K562 (cell line): ENCODE measurements around the gene GCK. TPM values are rescaled to one million over a fixed set of nuclear protein-coding genes. Genes with fewer than 3 reads are reported as not detected.

ENCODE experiments used
- ELF4 ChIP-seq: fragments of 450-650 bp; formaldehyde crosslinking; IDR thresholded peaks from 2 replicates; pipeline ENCODE4 v1.4.0; 2022; ENCODE audit warnings: missing genetic modification characterization
- NCOR1 ChIP-seq: fragments of 450-650 bp; IDR thresholded peaks from 2 replicates; pipeline ENCODE4 v1.6.1; 2016; ENCODE audit warnings: mild to moderate bottlenecking, moderate library complexity
- NFYB ChIP-seq: IDR thresholded peaks from 2 replicates; pipeline ENCODE4 v1.6.1; 2011; ENCODE audit warnings: mild to moderate bottlenecking, moderate library complexity; ENCODE audit not compliant: insufficient read length; ENCODE audit errors: extremely low read depth
- NR2F6 ChIP-seq: fragments of 450-650 bp; formaldehyde crosslinking; IDR thresholded peaks from 2 replicates; pipeline ENCODE4 v1.4.0; 2020; ENCODE audit warnings: mild to moderate bottlenecking
- SMC3 ChIP-seq: conservative IDR thresholded peaks from 2 replicates; pipeline ENCODE4 v1.6.1; 2011; ENCODE audit warnings: low read depth, low read length, improper control_type of control experiment; ENCODE audit not compliant: insufficient read depth
- ZNF197 ChIP-seq: fragments of 200-800 bp; sonication (Bioruptor generic); IDR thresholded peaks from 2 replicates; pipeline ENCODE4 v1.6.1; 2016; ENCODE audit warnings: low read depth, missing genetic modification characterization, missing compliant biosample characterization
- ZNF263 ChIP-seq: sonication (generic); formaldehyde crosslinking; IDR thresholded peaks from 2 replicates; pipeline ENCODE4 v1.8.0; 2022; ENCODE audit warnings: mild to moderate bottlenecking, missing genetic modification reagents, borderline replicate concordance
- ZNF785 ChIP-seq: fragments of 250-450 bp; sonication (Bioruptor Pico); IDR thresholded peaks from 2 replicates; pipeline ENCODE4 v1.4.0; 2020; ENCODE audit warnings: mild to moderate bottlenecking
- polyA plus RNA-seq, 8 experiments: library from polyadenylated mRNA; depleted of rRNA in 4 of 8; stranded (reverse) in 5 of 8; unstranded in 3 of 8; fragments of >200 nt; fragmentation: Nextera tagmentation in 2 of 8; fragmentation: Illumina TruSeq in 1 of 8; extraction: Ambion mirVana in 2 of 8; extraction: Trizol in 1 of 8; gene quantifications; 2 replicates each; pipeline versions ENCODE4 v1.2.1 to v1.2.3, GENCODE V29; 2011 to 2014; ENCODE audit warnings: inconsistent platforms in 1 of 8, missing spikeins in 1 of 8
- total RNA-seq, 7 experiments: library from RNA; depleted of rRNA in 6 of 7; stranded (reverse); fragments of >200 nt in 6 of 7; fragmentation: Illumina TruSeq in 2 of 7; extraction: Trizol in 2 of 7; gene quantifications; 2 replicates each; pipeline versions ENCODE4 v1.2.1 to v1.2.3, GENCODE V29; 2011 to 2021; ENCODE audit warnings: low replicate concordance in 1 of 7
- TF ChIP-seq, protein P1 (sequence below): fragments of 450-650 bp; conservative IDR thresholded peaks from 2 replicates; pipeline ENCODE4 v1.6.1; 2016; ENCODE audit warnings: missing genetic modification characterization, low read depth, mild to moderate bottlenecking, missing compliant biosample characterization, moderate library complexity
- TF ChIP-seq, protein P2 (sequence below): IDR thresholded peaks from 2 replicates; pipeline ENCODE4 v1.6.1; 2011; ENCODE audit not compliant: insufficient read length; ENCODE audit errors: extremely low read depth
- TF ChIP-seq, protein P3 (sequence below): fragments of 250-450 bp; sonication (Bioruptor Pico); IDR thresholded peaks from 2 replicates; pipeline ENCODE4 v1.8.0; 2022; ENCODE audit warnings: inconsistent platforms
- TF ChIP-seq, protein P4 (sequence below): sonication (generic); formaldehyde crosslinking; IDR thresholded peaks from 2 replicates; pipeline ENCODE4 v1.4.0; 2020; ENCODE audit warnings: mild to moderate bottlenecking, missing genetic modification reagents
- TF ChIP-seq, protein P5 (sequence below): sonication (generic); formaldehyde crosslinking; IDR thresholded peaks from 2 replicates; pipeline ENCODE4 v1.9.0; 2022; ENCODE audit warnings: mild to moderate bottlenecking, missing genetic modification reagents
- TF ChIP-seq, protein P6 (sequence below), 2 experiments: fragments of 200-800 bp in 1 of 2; sonication (Bioruptor generic) in 1 of 2; sonication (generic) in 1 of 2; formaldehyde crosslinking in 1 of 2; IDR thresholded peaks in 1 of 2; conservative IDR thresholded peaks in 1 of 2; 2 replicates each; pipeline versions ENCODE4 v1.5.0 to v1.6.1; 2016 to 2020; ENCODE audit warnings: missing compliant biosample characterization in 1 of 2, missing genetic modification characterization in 1 of 2, missing genetic modification reagents in 1 of 2
- TF ChIP-seq, protein P7 (sequence below): fragments of 250-450 bp; sonication (Bioruptor Pico); IDR thresholded peaks from 2 replicates; pipeline ENCODE4 v1.4.0; 2020; ENCODE audit warnings: mild to moderate bottlenecking, moderate library complexity, borderline replicate concordance

GCK gene
- total and polyA plus RNA-seq, 9 of the 15 experiments (the other 6 are each of a cell fraction or from before 2014, with no cell fraction given) = 0.11 to 0.55 (median 0.16) TPM; not detected in 3

DNA sequence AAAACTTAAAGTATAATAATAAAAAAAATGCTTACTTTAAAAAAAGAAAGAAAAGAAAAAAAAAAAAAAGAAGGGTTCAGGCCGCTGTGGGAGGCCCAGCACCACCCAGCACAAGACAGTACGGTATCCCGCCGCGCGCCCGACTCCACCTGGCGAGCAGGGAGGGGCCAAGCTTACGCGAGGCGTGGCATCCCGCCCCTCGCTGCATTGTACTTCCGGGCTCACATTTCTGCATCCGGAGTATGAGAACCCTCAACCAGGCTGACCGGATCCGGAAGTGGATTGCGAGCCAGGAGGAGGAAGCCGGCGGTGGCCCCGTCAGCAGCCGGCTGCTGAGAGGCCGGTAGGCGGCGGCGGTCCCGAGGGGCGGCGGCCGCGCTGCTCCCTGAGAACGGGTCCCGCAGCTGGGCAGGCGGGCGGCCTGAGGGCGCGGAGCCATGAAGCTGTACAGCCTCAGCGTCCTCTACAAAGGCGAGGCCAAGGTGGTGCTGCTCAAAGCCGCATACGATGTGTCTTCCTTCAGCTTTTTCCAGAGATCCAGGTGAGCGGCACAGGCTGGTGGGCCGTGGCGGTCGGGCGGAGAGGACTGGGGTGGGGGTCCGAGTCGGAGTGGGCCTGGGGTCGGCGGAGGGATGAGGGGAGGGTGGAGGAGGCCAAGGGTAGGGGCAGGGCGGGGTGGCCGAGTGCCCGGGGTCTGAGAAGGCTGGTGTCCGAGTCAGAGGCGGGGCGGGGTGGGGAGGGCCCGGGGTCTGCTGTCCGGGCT lies 11.6 kb upstream of the GCK start, which contains the start of gene YKT6 (continued):
- TF ChIP-seq, protein P1, sequence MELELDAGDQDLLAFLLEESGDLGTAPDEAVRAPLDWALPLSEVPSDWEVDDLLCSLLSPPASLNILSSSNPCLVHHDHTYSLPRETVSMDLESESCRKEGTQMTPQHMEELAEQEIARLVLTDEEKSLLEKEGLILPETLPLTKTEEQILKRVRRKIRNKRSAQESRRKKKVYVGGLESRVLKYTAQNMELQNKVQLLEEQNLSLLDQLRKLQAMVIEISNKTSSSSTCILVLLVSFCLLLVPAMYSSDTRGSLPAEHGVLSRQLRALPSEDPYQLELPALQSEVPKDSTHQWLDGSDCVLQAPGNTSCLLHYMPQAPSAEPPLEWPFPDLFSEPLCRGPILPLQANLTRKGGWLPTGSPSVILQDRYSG (tag) = no peak
- TF ChIP-seq, protein P2, sequence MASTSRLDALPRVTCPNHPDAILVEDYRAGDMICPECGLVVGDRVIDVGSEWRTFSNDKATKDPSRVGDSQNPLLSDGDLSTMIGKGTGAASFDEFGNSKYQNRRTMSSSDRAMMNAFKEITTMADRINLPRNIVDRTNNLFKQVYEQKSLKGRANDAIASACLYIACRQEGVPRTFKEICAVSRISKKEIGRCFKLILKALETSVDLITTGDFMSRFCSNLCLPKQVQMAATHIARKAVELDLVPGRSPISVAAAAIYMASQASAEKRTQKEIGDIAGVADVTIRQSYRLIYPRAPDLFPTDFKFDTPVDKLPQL = no peak
- TF ChIP-seq, protein P3, sequence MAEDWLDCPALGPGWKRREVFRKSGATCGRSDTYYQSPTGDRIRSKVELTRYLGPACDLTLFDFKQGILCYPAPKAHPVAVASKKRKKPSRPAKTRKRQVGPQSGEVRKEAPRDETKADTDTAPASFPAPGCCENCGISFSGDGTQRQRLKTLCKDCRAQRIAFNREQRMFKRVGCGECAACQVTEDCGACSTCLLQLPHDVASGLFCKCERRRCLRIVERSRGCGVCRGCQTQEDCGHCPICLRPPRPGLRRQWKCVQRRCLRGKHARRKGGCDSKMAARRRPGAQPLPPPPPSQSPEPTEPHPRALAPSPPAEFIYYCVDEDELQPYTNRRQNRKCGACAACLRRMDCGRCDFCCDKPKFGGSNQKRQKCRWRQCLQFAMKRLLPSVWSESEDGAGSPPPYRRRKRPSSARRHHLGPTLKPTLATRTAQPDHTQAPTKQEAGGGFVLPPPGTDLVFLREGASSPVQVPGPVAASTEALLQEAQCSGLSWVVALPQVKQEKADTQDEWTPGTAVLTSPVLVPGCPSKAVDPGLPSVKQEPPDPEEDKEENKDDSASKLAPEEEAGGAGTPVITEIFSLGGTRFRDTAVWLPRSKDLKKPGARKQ (CRISPR knock-in tag) = no peak
- TF ChIP-seq NR2F6 (CRISPR knock-in tag) (no peak), NFYB (no peak), ZNF785 (CRISPR knock-in tag) (no peak), ZNF197 (CRISPR knock-in tag) (no peak), ZNF263 (CRISPR knock-in tag) (no peak; the same call in 1 of the 2 replicates), SMC3 (peak; percentile 36; the same call in 1 of the 2 replicates), ELF4 (CRISPR knock-in tag) (no peak), NCOR1 (0 out of 2 replicates have a peak, but pooled peaks have one; percentile 11)
- TF ChIP-seq, protein P4, sequence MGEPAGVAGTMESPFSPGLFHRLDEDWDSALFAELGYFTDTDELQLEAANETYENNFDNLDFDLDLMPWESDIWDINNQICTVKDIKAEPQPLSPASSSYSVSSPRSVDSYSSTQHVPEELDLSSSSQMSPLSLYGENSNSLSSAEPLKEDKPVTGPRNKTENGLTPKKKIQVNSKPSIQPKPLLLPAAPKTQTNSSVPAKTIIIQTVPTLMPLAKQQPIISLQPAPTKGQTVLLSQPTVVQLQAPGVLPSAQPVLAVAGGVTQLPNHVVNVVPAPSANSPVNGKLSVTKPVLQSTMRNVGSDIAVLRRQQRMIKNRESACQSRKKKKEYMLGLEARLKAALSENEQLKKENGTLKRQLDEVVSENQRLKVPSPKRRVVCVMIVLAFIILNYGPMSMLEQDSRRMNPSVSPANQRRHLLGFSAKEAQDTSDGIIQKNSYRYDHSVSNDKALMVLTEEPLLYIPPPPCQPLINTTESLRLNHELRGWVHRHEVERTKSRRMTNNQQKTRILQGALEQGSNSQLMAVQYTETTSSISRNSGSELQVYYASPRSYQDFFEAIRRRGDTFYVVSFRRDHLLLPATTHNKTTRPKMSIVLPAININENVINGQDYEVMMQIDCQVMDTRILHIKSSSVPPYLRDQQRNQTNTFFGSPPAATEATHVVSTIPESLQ (CRISPR knock-in tag) = no peak
- TF ChIP-seq, protein P5, sequence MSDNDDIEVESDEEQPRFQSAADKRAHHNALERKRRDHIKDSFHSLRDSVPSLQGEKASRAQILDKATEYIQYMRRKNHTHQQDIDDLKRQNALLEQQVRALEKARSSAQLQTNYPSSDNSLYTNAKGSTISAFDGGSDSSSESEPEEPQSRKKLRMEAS (CRISPR knock-in tag) = peak; percentile 65
- TF ChIP-seq, protein P6, sequence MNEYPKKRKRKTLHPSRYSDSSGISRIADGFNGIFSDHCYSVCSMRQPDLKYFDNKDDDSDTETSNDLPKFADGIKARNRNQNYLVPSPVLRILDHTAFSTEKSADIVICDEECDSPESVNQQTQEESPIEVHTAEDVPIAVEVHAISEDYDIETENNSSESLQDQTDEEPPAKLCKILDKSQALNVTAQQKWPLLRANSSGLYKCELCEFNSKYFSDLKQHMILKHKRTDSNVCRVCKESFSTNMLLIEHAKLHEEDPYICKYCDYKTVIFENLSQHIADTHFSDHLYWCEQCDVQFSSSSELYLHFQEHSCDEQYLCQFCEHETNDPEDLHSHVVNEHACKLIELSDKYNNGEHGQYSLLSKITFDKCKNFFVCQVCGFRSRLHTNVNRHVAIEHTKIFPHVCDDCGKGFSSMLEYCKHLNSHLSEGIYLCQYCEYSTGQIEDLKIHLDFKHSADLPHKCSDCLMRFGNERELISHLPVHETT (CRISPR knock-in tag; conservative IDR thresholded peaks at IDR 0.05 in 1 of 2, IDR thresholded peaks at IDR 0.05 in 1 of 2) = peak in 1 of 2 experiments; percentile 87; a peak in 2 of 4 replicates
- TF ChIP-seq, protein P7, sequence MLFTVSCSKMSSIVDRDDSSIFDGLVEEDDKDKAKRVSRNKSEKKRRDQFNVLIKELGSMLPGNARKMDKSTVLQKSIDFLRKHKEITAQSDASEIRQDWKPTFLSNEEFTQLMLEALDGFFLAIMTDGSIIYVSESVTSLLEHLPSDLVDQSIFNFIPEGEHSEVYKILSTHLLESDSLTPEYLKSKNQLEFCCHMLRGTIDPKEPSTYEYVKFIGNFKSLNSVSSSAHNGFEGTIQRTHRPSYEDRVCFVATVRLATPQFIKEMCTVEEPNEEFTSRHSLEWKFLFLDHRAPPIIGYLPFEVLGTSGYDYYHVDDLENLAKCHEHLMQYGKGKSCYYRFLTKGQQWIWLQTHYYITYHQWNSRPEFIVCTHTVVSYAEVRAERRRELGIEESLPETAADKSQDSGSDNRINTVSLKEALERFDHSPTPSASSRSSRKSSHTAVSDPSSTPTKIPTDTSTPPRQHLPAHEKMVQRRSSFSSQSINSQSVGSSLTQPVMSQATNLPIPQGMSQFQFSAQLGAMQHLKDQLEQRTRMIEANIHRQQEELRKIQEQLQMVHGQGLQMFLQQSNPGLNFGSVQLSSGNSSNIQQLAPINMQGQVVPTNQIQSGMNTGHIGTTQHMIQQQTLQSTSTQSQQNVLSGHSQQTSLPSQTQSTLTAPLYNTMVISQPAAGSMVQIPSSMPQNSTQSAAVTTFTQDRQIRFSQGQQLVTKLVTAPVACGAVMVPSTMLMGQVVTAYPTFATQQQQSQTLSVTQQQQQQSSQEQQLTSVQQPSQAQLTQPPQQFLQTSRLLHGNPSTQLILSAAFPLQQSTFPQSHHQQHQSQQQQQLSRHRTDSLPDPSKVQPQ (CRISPR knock-in tag) = no peak
